Body of pancreas (tissue), 4 donors: ENCODE measurements around the gene MAGEA1.

ENCODE experiments used
- POLR2A ChIP-seq, 3 donors: fragments of 450-650 bp; IDR thresholded peaks; one replicate each; pipeline ENCODE4 v1.6.1; 2016; ENCODE audit warnings: antibody characterized with exemption in 3 of 3, mild to moderate bottlenecking in 2 of 3
- TF ChIP-seq, protein P1 (sequence below), 7 experiments: fragments of 450-650 bp in 4 of 7; fragments of 200-600 bp in 3 of 7; sonication (generic) in 3 of 7; IDR thresholded peaks; one replicate each; pipeline ENCODE4 v1.5.1; 2016 to 2019; ENCODE audit warnings: antibody characterized with exemption in 7 of 7

DNA sequence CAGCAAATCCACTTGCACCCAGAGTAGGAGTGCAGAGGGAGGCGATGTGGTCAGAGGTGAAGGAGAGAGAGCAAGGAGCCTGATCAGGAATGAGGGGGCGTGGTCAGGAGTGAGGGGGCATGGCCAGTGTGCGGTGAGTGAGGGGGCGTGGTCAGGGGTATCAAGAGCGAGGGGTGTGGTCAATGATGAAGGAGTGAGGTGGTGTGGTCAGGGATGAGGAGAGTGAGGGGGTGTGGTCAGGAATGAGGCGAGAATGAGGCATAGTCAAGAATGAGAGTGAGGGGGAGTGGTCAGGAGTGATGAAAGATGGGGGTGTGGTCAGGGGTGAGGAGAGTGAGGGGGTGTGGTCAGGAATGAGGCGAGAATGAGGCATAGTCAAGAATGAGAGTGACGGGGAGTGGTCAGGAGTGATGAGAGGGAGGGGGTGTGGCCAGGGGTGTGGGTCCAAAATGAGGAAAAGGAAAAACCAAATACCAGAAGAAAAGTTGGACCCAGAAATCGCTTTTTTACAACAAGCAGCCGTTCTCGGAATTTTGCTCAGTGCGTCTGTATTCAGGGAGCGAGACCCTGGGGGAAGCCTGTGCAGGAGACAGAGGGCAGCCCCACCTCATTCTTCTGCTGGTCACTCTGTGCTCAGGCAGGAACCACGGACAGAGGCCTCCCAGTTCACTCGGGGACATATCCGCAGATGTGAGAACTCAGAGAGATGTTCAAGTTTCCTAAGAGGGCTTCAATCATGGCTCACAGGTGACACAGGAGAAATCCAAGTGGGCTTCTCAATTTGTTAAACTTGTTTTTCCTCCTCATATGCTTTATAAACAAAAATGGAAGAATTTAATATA is 47.5 kb downstream of the MAGEA1 start:
- TF ChIP-seq, protein P1, sequence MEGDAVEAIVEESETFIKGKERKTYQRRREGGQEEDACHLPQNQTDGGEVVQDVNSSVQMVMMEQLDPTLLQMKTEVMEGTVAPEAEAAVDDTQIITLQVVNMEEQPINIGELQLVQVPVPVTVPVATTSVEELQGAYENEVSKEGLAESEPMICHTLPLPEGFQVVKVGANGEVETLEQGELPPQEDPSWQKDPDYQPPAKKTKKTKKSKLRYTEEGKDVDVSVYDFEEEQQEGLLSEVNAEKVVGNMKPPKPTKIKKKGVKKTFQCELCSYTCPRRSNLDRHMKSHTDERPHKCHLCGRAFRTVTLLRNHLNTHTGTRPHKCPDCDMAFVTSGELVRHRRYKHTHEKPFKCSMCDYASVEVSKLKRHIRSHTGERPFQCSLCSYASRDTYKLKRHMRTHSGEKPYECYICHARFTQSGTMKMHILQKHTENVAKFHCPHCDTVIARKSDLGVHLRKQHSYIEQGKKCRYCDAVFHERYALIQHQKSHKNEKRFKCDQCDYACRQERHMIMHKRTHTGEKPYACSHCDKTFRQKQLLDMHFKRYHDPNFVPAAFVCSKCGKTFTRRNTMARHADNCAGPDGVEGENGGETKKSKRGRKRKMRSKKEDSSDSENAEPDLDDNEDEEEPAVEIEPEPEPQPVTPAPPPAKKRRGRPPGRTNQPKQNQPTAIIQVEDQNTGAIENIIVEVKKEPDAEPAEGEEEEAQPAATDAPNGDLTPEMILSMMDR (IDR thresholded peaks at IDR 0.05) = no peak
- no peak for TF ChIP-seq POLR2A (IDR thresholded peaks at IDR 0.05)
